Right lobe of liver (tissue), 6 donors: ENCODE measurements around the gene GGA1. TPM values are rescaled to one million over a fixed set of nuclear protein-coding genes. Genes with fewer than 3 reads are reported as not detected.

ENCODE experiments used
- ATAC-seq, 4 donors: fragments of 200-7000 bp; cut with Tn5 transposase; one replicate each; pipeline ENCODE4 v1.9.1; 2020; ENCODE audit warnings: mild to moderate bottlenecking in 4 of 4, moderate library complexity in 4 of 4
- DNase-seq, 3 donors: peaks; one replicate each; pipeline ENCODE4 v3.0.0-alpha.2; 2020
- H3K27ac ChIP-seq, 3 donors: fragments of 200-600 bp; one replicate each; pipeline ENCODE4 v1.8.0; 2022
- H3K27me3 ChIP-seq, 2 donors: fragments of 200-600 bp; one replicate each; pipeline ENCODE4 v1.8.0; 2022
- H3K36me3 ChIP-seq, 4 donors: fragments of 200-600 bp; sonication (generic) in 1 of 4; one replicate each; pipeline versions ENCODE4 v1.5.1 to v1.8.0; 2017 to 2022; ENCODE audit warnings: control low read depth in 1 of 4
- H3K4me1 ChIP-seq, 4 donors: fragments of 200-600 bp; sonication (generic) in 1 of 4; one replicate each; pipeline versions ENCODE4 v1.5.1 to v1.8.0; 2017 to 2022; ENCODE audit warnings: control low read depth in 1 of 4
- H3K4me3 ChIP-seq, 3 donors: fragments of 200-600 bp; one replicate each; pipeline ENCODE4 v1.8.0; 2022
- H3K9me3 ChIP-seq, 4 donors: fragments of 200-600 bp; sonication (generic) in 1 of 4; one replicate each; pipeline versions ENCODE4 v1.5.1 to v1.8.0; 2017 to 2022; ENCODE audit warnings: control low read depth in 1 of 4
- POLR2A ChIP-seq: fragments of 450-650 bp; IDR thresholded peaks from one replicate; pipeline ENCODE4 v1.6.1; 2017; ENCODE audit warnings: antibody characterized with exemption, mild to moderate bottlenecking
- WGBS: methylation state at CpG from one replicate; pipeline ENCODE4 v1.1.6; 2018; ENCODE audit warnings: low coverage, low lambda C conversion rate; ENCODE audit not compliant: insufficient coverage; ENCODE audit errors: missing lambda C conversion rate; 5-methylcytosine and 5-hydroxymethylcytosine counted together
- intact Hi-C, 2 donors: fragments of 100-400 bp; cut with DNase I; formaldehyde crosslinking; loops; one replicate each; pipeline versions ENCODE4 v1.11.2 to v1.14.1; 2022
- total RNA-seq, 6 experiments: library from RNA; depleted of rRNA in 2 of 6; stranded (reverse); fragments of >200 nt in 2 of 6; fragmentation: NEBNext Ultra II Directional in 3 of 6; extraction: Animal tissue kit (Norgen Biotek cat#: 25700) in 3 of 6; gene quantifications; one replicate each; pipeline versions ENCODE4 v1.1.0 to v1.2.4, GENCODE V29; 2016 to 2023
- TF ChIP-seq, protein P1 (sequence below), 4 donors: fragments of 200-600 bp in 3 of 4; fragments of 450-650 bp in 1 of 4; IDR thresholded peaks; one replicate each; pipeline versions ENCODE4 v1.5.1 to v1.8.0; 2016 to 2022; ENCODE audit warnings: antibody characterized with exemption in 4 of 4, mild to moderate bottlenecking in 2 of 4
- donor health status: DM: no; HTN: yes; CAD: no.
- donor health status: DM: no; HTN: no; CAD: no.
- donor health status: DM: no; HTN: no; CAD: no.
- donor health status: DM: no; HTN: yes; CAD: no.
- donor health status: DM: no; HTN: yes; CAD: no.

The GGA1 gene
- total RNA-seq, 6 experiments from 2014 or later, result 18.4 to 27.3 (median 24.1) TPM

DNA sequence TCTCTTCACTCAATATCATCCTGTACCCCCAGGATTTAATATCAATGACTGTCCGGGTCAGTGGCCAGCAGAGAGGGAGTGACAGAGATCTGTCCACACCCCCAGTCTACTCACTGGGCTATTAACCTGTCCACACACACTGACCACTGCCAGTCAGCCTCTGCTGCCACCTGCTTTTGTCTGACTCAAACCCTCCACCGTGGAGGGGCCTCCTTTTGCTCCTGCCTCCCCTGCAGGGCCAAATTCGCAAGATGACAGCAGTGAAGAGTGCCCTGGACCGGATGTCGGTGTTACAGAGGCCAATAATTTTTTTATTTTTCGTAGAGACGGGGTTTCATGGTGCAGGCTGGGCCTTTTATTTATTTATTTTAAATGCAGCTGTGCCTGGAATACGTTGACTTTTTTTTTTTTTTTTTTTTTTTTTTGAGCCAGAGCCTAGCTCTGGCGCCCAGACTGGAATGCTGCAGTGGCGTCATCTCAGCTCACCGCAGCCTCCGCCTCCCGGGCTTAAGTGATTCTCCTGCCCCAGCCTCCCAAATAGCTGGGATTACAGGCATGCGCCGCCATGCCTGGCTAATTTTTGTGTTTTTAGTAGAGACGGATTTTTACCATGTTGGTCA lies 55.0 kb downstream of the GGA1 start:
- DNase-seq (no peak), ATAC-seq (no peak)
- H3K27ac ChIP-seq, result no peak overlapping the region
- intact Hi-C loops, result no loop called here
- no peaks in the 10 kb centered on the region for H3K27me3 ChIP-seq
- peaks cover 0 to 18% (median 9%) of the 10 kb centered on the region in 4 donors for H3K36me3 ChIP-seq
- 55% methylated on average over 16 of the region's 16 CpGs for WGBS
- no peak overlapping the region for H3K4me3 ChIP-seq
- TF ChIP-seq, protein P1, sequence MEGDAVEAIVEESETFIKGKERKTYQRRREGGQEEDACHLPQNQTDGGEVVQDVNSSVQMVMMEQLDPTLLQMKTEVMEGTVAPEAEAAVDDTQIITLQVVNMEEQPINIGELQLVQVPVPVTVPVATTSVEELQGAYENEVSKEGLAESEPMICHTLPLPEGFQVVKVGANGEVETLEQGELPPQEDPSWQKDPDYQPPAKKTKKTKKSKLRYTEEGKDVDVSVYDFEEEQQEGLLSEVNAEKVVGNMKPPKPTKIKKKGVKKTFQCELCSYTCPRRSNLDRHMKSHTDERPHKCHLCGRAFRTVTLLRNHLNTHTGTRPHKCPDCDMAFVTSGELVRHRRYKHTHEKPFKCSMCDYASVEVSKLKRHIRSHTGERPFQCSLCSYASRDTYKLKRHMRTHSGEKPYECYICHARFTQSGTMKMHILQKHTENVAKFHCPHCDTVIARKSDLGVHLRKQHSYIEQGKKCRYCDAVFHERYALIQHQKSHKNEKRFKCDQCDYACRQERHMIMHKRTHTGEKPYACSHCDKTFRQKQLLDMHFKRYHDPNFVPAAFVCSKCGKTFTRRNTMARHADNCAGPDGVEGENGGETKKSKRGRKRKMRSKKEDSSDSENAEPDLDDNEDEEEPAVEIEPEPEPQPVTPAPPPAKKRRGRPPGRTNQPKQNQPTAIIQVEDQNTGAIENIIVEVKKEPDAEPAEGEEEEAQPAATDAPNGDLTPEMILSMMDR (IDR thresholded peaks at IDR 0.05), result no peak
- peaks cover 0 to 32% (median 16%) of the 10 kb centered on the region in 4 donors for H3K4me1 ChIP-seq
- no peaks in the 10 kb centered on the region for H3K9me3 ChIP-seq

DNA sequence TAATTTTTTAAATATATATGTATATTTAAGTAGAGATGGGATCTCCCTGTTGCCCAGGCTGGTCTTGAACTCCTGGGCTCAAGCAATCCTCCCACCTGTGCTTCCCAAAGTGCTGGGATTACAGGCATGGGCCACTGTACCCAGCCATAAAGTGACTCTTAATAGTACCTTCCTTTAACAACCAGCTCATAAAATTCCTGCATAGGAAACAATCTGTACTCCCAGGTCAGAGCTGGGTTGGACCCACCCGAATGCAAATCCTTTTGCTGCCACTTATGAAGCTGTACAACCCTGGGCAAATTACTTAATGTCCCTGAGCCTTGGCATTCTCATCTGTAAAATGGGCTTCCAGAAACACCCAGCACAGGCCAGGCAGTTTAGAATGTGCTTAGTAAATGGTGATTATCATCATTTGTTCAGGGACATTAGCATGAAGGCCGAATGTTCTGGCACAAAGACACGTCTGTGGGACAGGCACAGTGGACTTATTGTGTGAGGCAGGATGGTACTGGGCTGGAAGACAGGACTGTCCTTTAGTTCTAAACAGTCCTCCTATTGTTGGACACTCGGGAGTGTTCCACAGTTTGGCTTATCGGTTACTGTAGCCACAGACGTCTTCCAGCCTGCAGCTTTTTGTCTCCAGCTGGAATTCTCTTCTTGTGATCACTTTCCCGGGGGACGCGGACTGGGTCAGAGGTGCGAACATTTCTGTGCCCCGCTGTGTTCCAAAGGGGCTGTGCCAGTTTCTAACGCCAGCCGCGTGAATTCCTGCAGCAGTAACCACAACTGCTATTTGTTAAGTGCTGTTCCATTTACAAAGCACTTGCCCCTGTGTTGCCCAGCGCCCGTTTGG lies 55.8 kb downstream of the GGA1 start:
- intact Hi-C loops, result no loop called here
- Histone ChIP-seq H3K9me3 (no peaks in the 10 kb centered on the region), H3K4me3 (no peak overlapping the region), H3K36me3 (peaks cover 0 to 18% (median 9%) of the 10 kb centered on the region in 4 donors), H3K27ac (no peak overlapping the region), H3K27me3 (no peaks in the 10 kb centered on the region), H3K4me1 (peaks cover 0 to 32% (median 16%) of the 10 kb centered on the region in 4 donors)
- 60% methylated on average over 14 of the region's 16 CpGs for whole genome bisulfite sequencing
- ATAC-seq (no peak), DNase-seq (no peak)
- TF ChIP-seq POLR2A, result no peak
- TF ChIP-seq, protein P1 (IDR thresholded peaks at IDR 0.05), result no peak

DNA sequence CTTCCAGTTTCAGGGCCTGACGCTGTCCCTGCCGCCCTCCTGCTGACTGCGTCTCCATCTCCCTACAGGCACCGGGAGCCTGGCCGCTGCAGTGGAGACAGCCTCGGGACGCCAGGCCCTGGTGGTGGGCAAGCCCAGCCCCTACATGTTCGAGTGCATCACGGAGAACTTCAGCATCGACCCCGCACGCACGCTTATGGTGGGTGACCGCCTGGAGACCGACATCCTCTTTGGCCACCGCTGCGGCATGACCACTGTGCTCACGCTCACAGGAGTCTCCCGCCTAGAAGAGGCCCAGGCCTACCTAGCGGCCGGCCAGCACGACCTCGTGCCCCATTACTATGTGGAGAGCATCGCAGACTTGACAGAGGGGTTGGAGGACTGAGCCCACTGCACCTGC lies 56.9 kb downstream of the GGA1 start:
- intact Hi-C loops, result no loop called here
- ATAC-seq, result no peak
- peaks cover 0 to 18% (median 9%) of the 10 kb centered on the region in 4 donors for H3K36me3 ChIP-seq

DNA sequence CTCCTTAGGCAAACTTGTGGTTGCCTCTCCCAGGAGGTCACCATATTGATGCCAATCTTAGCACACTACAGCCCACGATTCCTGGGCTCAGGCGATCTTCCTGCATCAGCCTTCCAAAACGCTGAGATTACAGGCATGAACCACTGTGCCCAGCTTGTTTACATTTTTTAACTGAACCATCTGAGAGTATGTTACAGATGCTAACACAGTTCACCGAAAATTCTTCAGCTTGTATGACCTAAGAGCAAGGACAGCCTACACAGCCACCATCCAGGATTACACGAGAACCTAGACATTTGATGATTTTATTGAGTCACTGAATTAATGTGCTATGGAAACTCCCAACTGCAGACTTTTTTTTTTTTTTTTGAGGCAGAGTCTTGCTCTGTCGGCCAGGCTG lies 61.0 kb downstream of the GGA1 start:
- Histone ChIP-seq H3K4me3 (no peak overlapping the region), H3K27ac (no peak overlapping the region), H3K36me3 (peaks cover 0 to 18% (median 9%) of the 10 kb centered on the region in 4 donors), H3K27me3 (no peaks in the 10 kb centered on the region), H3K9me3 (no peaks in the 10 kb centered on the region), H3K4me1 (peaks cover 0 to 4% (median under 1%) of the 10 kb centered on the region in 4 donors)
- intact Hi-C loops, result no loop called here
- WGBS, result 52% methylated on average over 5 of the region's 6 CpGs
- ATAC-seq, result no peak
- TF ChIP-seq, protein P1 (IDR thresholded peaks at IDR 0.05), result no peak
- no peak for TF ChIP-seq POLR2A
- no peak for DNase-seq

More for the DNA sequence above, 56.9 kb downstream of the GGA1 start:
- 100% methylated on average over 3 of the region's 24 CpGs for WGBS
- Histone ChIP-seq H3K27ac (no peak overlapping the region), H3K9me3 (no peaks in the 10 kb centered on the region), H3K27me3 (no peaks in the 10 kb centered on the region), H3K4me3 (no peak overlapping the region), H3K4me1 (peaks cover 0 to 28% (median 13%) of the 10 kb centered on the region in 4 donors)
- DNase-seq, result no peak
- TF ChIP-seq, protein P1 (IDR thresholded peaks at IDR 0.05), result no peak
- TF ChIP-seq POLR2A, result no peak
